ENCODE data around the gene ATP10D. TPM values are rescaled to one million over a fixed set of nuclear protein-coding genes. Genes with fewer than 3 reads are reported as not detected.

The ATP10D gene
- total RNA-seq = 9.3 TPM

- DNase-seq (ENCODE audit: low spot score) = peak; percentile 98
- ATAC-seq = peak; percentile 99
Observed at GRCh38 chr4:47485047-47485692, at the start of gene ATP10D. TSS of gene ATP10D (plus strand) at chr4:47485275. CDS start at chr4:47512541, 27,266 bp downstream.

GRCh38 chr4:47442980-47443379 lies 42.1 kb upstream of the ATP10D start:
- DNase-seq (ENCODE audit: low spot score) (no peak), ATAC-seq (no peak)

- no peak for ATAC-seq
- no peak for DNase-seq (ENCODE audit: low spot score)
Observed at GRCh38 chr4:47444031-47444430, 41.0 kb upstream of the ATP10D start.

GRCh38 chr4:47451657-47452056 lies 33.4 kb upstream of the ATP10D start:
- ATAC-seq (no peak), DNase-seq (ENCODE audit: low spot score) (no peak)

GRCh38 chr4:47462799-47463234 lies 22.3 kb upstream of the ATP10D start:
- no peak for DNase-seq (ENCODE audit: low spot score)

GRCh38 chr4:47463235-47463956 lies 21.7 kb upstream of the ATP10D start, which contains the start of gene COMMD8:
TSS of gene COMMD8 (minus strand) at chr4:47463702. CDS start at chr4:47463651, 51 bp downstream.
- DNase-seq (ENCODE audit: low spot score) = peak; percentile 96

More at GRCh38 chr4:47462799-47463234, 22.3 kb upstream of the ATP10D start:
- ATAC-seq = no peak

GRCh38 chr4:47465004-47465403 lies 20.1 kb upstream of the ATP10D start:
- no peak for DNase-seq (ENCODE audit: low spot score)
- ATAC-seq = no peak

More at GRCh38 chr4:47463235-47463956, 21.7 kb upstream of the ATP10D start, which contains the start of gene COMMD8:
- peak; percentile 97 for ATAC-seq

- no peak for DNase-seq (ENCODE audit: low spot score)
- ATAC-seq = no peak
Observed at GRCh38 chr4:47466056-47466785, 18.9 kb upstream of the ATP10D start.

- ATAC-seq = no peak
- DNase-seq (ENCODE audit: low spot score) = no peak
Observed at GRCh38 chr4:47468706-47469365, 16.2 kb upstream of the ATP10D start.

- DNase-seq (ENCODE audit: low spot score) (no peak), ATAC-seq (no peak)
Observed at GRCh38 chr4:47469951-47470350, 15.1 kb upstream of the ATP10D start.

GRCh38 chr4:47471064-47471463 lies 14.0 kb upstream of the ATP10D start:
- ATAC-seq = no peak
- DNase-seq (ENCODE audit: low spot score) = no peak

GRCh38 chr4:47471591-47471990 lies 13.5 kb upstream of the ATP10D start:
- ATAC-seq = no peak
- DNase-seq (ENCODE audit: low spot score) = no peak

GRCh38 chr4:47473141-47473750 lies 11.8 kb upstream of the ATP10D start:
- ATAC-seq (no peak), DNase-seq (ENCODE audit: low spot score) (no peak)

GRCh38 chr4:47474799-47475198 lies 10.3 kb upstream of the ATP10D start:
- DNase-seq (ENCODE audit: low spot score) (no peak), ATAC-seq (no peak)

- DNase-seq (ENCODE audit: low spot score) = no peak
- ATAC-seq = no peak
Observed at GRCh38 chr4:47475411-47475810, 9.7 kb upstream of the ATP10D start.

GRCh38 chr4:47478804-47479203 lies 6.3 kb upstream of the ATP10D start:
- ATAC-seq (no peak), DNase-seq (ENCODE audit: low spot score) (no peak)

- no peak for DNase-seq (ENCODE audit: low spot score)
Observed at GRCh38 chr4:47482326-47482725, 2.7 kb upstream of the ATP10D start.

GRCh38 chr4:47483745-47484144 lies 1.3 kb upstream of the ATP10D start:
- no peak for DNase-seq (ENCODE audit: low spot score)
- ATAC-seq = no peak

More at GRCh38 chr4:47482326-47482725, 2.7 kb upstream of the ATP10D start:
- no peak for ATAC-seq

- ATAC-seq = no peak
- no peak for DNase-seq (ENCODE audit: low spot score)
Observed at GRCh38 chr4:47484168-47484567, 907 bp upstream of the ATP10D start.

GRCh38 chr4:47485768-47486167 lies 693 bp downstream of the ATP10D start:
- DNase-seq (ENCODE audit: low spot score) = no peak
- peak; percentile 9 for ATAC-seq
